ENCODE results near the gene RERE.

RERE gene

GRCh38 chr1:8571200-8571984 lies 246.0 kb downstream of the RERE start:
- DNase-seq (ENCODE audit: low read depth in 2 of 2): no peak

- no peak for DNase-seq (ENCODE audit: low read depth in 2 of 2)
Measured at GRCh38 chr1:8570465-8570864, 247.0 kb downstream of the RERE start.

- DNase-seq (ENCODE audit: low read depth in 2 of 2): no peak
Measured at GRCh38 chr1:8569242-8569641, 248.2 kb downstream of the RERE start.

GRCh38 chr1:8568837-8569236 lies 248.6 kb downstream of the RERE start:
- DNase-seq (ENCODE audit: low read depth in 2 of 2): no peak

GRCh38 chr1:8567146-8567545 lies 250.3 kb downstream of the RERE start:
- no peak for DNase-seq (ENCODE audit: low read depth in 2 of 2)

- DNase-seq (ENCODE audit: low read depth in 2 of 2): no peak
Measured at GRCh38 chr1:8565802-8566201, 251.6 kb downstream of the RERE start.

- DNase-seq (ENCODE audit: low read depth in 2 of 2): no peak
Measured at GRCh38 chr1:8563944-8564537, 253.4 kb downstream of the RERE start.

GRCh38 chr1:8562881-8563865 lies 254.3 kb downstream of the RERE start:
- no peak for DNase-seq (ENCODE audit: low read depth in 2 of 2)

- no peak for DNase-seq (ENCODE audit: low read depth in 2 of 2)
Measured at GRCh38 chr1:8562222-8562621, 255.2 kb downstream of the RERE start.

GRCh38 chr1:8560611-8561544 lies 256.6 kb downstream of the RERE start:
- peak in 1 of 2 experiments; percentile 16 for DNase-seq (ENCODE audit: low read depth in 2 of 2)

GRCh38 chr1:8560035-8560434 lies 257.4 kb downstream of the RERE start:
- no peak for DNase-seq (ENCODE audit: low read depth in 2 of 2)

- DNase-seq (ENCODE audit: low read depth in 2 of 2): no peak
Measured at GRCh38 chr1:8555582-8555981, 261.9 kb downstream of the RERE start.

GRCh38 chr1:8554956-8555534 lies 262.4 kb downstream of the RERE start:
- DNase-seq (ENCODE audit: low read depth in 2 of 2): no peak

- DNase-seq (ENCODE audit: low read depth in 2 of 2): no peak
Measured at GRCh38 chr1:8552820-8553397, 264.5 kb downstream of the RERE start.

- no peak for DNase-seq (ENCODE audit: low read depth in 2 of 2)
Measured at GRCh38 chr1:8551613-8552489, 265.6 kb downstream of the RERE start.

GRCh38 chr1:8551057-8551456 lies 266.4 kb downstream of the RERE start:
- no peak for DNase-seq (ENCODE audit: low read depth in 2 of 2)

- no peak for DNase-seq (ENCODE audit: low read depth in 2 of 2)
Measured at GRCh38 chr1:8547791-8548190, 269.6 kb downstream of the RERE start.

- no peak for DNase-seq (ENCODE audit: low read depth in 2 of 2)
Measured at GRCh38 chr1:8545078-8545477, 272.4 kb downstream of the RERE start.

- DNase-seq (ENCODE audit: low read depth in 2 of 2): no peak
Measured at GRCh38 chr1:8544644-8545043, 272.8 kb downstream of the RERE start.
